GM21515 (cell line): ENCODE measurements around the gene PAIP2.
"Not testable (repeated sequence)": the region's sequence is repeated elsewhere in the genome, so short reads cannot be mapped to it uniquely, and the experiment has no call there.

Experiments
- ATAC-seq: cut with Tn5 transposase; IDR thresholded peaks from one replicate; pipeline ENCODE4 v1.9.1; 2021; ENCODE audit not compliant: unreplicated experiment

Gene PAIP2

GRCh38 chr5:139341689-139342422 lies at the start of gene PAIP2:
Gene PAIP2, plus strand, starts transcription at chr5:139341854. Its CDS starts 21,931 bp downstream, at chr5:139363785.
- ATAC-seq, result peak; percentile 92

- no peak for ATAC-seq
Observed at GRCh38 chr5:139293202-139293506, 48.5 kb upstream of the PAIP2 start.

GRCh38 chr5:139293507-139294373 lies 47.9 kb upstream of the PAIP2 start, which contains the start of gene MATR3:
Gene MATR3, plus strand, starts transcription at chr5:139293740. Its CDS starts 13,676 bp downstream, at chr5:139307416.
- ATAC-seq, result peak; percentile 73

- peak; percentile 30 for ATAC-seq
Observed at GRCh38 chr5:139294374-139295165, 47.1 kb upstream of the PAIP2 start.

- ATAC-seq, result no peak
Observed at GRCh38 chr5:139295346-139296057, 46.2 kb upstream of the PAIP2 start.

- no peak for ATAC-seq
Observed at GRCh38 chr5:139296198-139296597, 45.5 kb upstream of the PAIP2 start.

- no peak for ATAC-seq
Observed at GRCh38 chr5:139296862-139297326, 44.8 kb upstream of the PAIP2 start.

GRCh38 chr5:139297439-139298133 lies 44.1 kb upstream of the PAIP2 start:
- no peak for ATAC-seq

- ATAC-seq, result no peak
Observed at GRCh38 chr5:139298242-139298641, 43.4 kb upstream of the PAIP2 start.

GRCh38 chr5:139299486-139299885 lies 42.2 kb upstream of the PAIP2 start:
- no peak for ATAC-seq

- ATAC-seq, result no peak
Observed at GRCh38 chr5:139301808-139302499, 39.7 kb upstream of the PAIP2 start.

- no peak for ATAC-seq
Observed at GRCh38 chr5:139304391-139305324, 37.0 kb upstream of the PAIP2 start.

GRCh38 chr5:139306197-139306596 lies 35.5 kb upstream of the PAIP2 start:
- no peak for ATAC-seq

GRCh38 chr5:139306628-139307379 lies 34.9 kb upstream of the PAIP2 start:
- ATAC-seq, result no peak

- ATAC-seq, result no peak
Observed at GRCh38 chr5:139308797-139309196, 32.9 kb upstream of the PAIP2 start.

- not testable (repeated sequence) for ATAC-seq
Observed at GRCh38 chr5:139310715-139311186, 30.9 kb upstream of the PAIP2 start.

- ATAC-seq, result no peak
Observed at GRCh38 chr5:139312075-139312474, 29.6 kb upstream of the PAIP2 start.
